Endothelial cell of umbilical vein (primary cell): Measurements from ENCODE around the gene FANCI.

Experiments used
- MYC ChIP-seq: IDR thresholded peaks from one replicate; pipeline ENCODE4 v1.6.1; 2011; ENCODE audit warnings: mild to moderate bottlenecking, low read depth, low read length
- TF ChIP-seq, protein P1 (sequence below), 2 donors: IDR thresholded peaks; 1 replicate in 1 of 2; 2 replicates in 1 of 2; pipeline ENCODE4 v1.5.1; 2011; ENCODE audit warnings: low read length in 2 of 2, mild to moderate bottlenecking in 2 of 2, moderate library complexity in 2 of 2, control low read depth in 1 of 2, inconsistent platforms in 1 of 2, low read depth in 1 of 2; ENCODE audit not compliant: insufficient read depth in 1 of 2; ENCODE audit errors: extremely low read depth in 1 of 2

DNA sequence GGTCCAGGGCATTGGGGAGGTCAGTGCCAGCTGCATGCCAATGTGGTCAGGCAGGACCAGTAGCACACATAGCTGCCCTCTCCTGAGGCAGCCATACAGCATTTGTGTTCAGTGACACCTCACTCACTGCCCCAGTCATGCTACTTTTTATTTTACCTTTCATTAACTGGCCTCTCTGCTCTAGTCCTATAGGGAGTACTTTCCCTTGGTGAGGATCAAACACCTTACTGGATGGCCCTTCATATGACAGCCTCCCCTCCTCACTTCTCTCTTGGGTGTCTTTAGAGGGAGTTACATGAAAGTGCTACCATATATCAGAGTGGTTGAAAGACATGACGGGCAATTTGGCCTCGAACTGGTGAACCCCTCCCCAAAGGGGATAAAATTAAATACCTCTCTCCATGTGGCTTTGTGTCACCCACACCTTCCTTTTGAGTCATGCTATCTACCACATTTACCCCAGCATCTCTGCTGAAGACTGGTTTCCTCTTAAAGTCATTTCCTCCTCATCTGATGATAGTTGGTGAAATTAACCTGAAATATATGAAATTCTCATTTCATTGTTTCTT lies 40.0 kb upstream of the FANCI start:
- no peak for TF ChIP-seq MYC
- TF ChIP-seq, protein P1, sequence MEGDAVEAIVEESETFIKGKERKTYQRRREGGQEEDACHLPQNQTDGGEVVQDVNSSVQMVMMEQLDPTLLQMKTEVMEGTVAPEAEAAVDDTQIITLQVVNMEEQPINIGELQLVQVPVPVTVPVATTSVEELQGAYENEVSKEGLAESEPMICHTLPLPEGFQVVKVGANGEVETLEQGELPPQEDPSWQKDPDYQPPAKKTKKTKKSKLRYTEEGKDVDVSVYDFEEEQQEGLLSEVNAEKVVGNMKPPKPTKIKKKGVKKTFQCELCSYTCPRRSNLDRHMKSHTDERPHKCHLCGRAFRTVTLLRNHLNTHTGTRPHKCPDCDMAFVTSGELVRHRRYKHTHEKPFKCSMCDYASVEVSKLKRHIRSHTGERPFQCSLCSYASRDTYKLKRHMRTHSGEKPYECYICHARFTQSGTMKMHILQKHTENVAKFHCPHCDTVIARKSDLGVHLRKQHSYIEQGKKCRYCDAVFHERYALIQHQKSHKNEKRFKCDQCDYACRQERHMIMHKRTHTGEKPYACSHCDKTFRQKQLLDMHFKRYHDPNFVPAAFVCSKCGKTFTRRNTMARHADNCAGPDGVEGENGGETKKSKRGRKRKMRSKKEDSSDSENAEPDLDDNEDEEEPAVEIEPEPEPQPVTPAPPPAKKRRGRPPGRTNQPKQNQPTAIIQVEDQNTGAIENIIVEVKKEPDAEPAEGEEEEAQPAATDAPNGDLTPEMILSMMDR (IDR thresholded peaks at IDR 0.05; ENCODE audit: extremely low read depth in 1 of 2, insufficient read depth in 1 of 2, low read depth in 1 of 2, low read length in 2 of 2): no peak
